Hepatocyte (in vitro differentiated cells): ENCODE data around the gene CLEC2D. TPM values are rescaled to one million over a fixed set of nuclear protein-coding genes. Genes with fewer than 3 reads are reported as not detected.

Source experiments
- DNase-seq: peaks from one replicate; pipeline ENCODE4 v3.0.0-alpha.2; 2016; ENCODE audit warnings: low spot score
- H2AFZ ChIP-seq: fragments of 200-600 bp; sonication (generic); 2 replicates; pipeline ENCODE4 v1.6.0; 2016; ENCODE audit warnings: antibody characterized with exemption, mild to moderate bottlenecking
- H3K27ac ChIP-seq: fragments of 200-600 bp; sonication (generic); 2 replicates; pipeline ENCODE4 v1.5.1; 2016; ENCODE audit warnings: mild to moderate bottlenecking
- H3K27me3 ChIP-seq: fragments of 200-600 bp; sonication (generic); 2 replicates; pipeline ENCODE4 v1.6.1; 2016
- H3K36me3 ChIP-seq: fragments of 200-600 bp; sonication (generic); replicated peaks from 2 replicates; pipeline ENCODE4 v1.5.1; 2016; ENCODE audit warnings: low read depth; ENCODE audit not compliant: insufficient read depth
- H3K4me1 ChIP-seq: fragments of 200-600 bp; sonication (generic); 2 replicates; pipeline ENCODE4 v1.5.1; 2016; ENCODE audit warnings: mild to moderate bottlenecking, moderate library complexity; ENCODE audit not compliant: insufficient read depth
- H3K4me2 ChIP-seq: fragments of 200-600 bp; sonication (generic); 2 replicates; pipeline ENCODE4 v1.6.0; 2016
- H3K4me3 ChIP-seq: fragments of 200-600 bp; sonication (generic); 2 replicates; pipeline ENCODE4 v1.5.1; 2016; ENCODE audit warnings: mild to moderate bottlenecking
- H3K79me2 ChIP-seq: fragments of 200-600 bp; sonication (generic); 2 replicates; pipeline ENCODE4 v1.6.0; 2017; ENCODE audit warnings: mild to moderate bottlenecking
- H3K9me2 ChIP-seq: fragments of 200-600 bp; sonication (generic); replicated peaks from 2 replicates; pipeline ENCODE4 v1.6.0; 2017; ENCODE audit warnings: mild to moderate bottlenecking; ENCODE audit not compliant: insufficient read depth
- H3K9me3 ChIP-seq: fragments of 200-600 bp; sonication (generic); 2 replicates; pipeline ENCODE4 v1.5.1; 2016; ENCODE audit warnings: low read depth, mild to moderate bottlenecking
- H4K20me1 ChIP-seq: fragments of 200-600 bp; sonication (generic); 2 replicates; pipeline ENCODE4 v1.6.0; 2016; ENCODE audit warnings: mild to moderate bottlenecking; ENCODE audit not compliant: insufficient read depth, poor library complexity, severe bottlenecking
- CTCF ChIP-seq: fragments of 200-600 bp; sonication (generic); IDR thresholded peaks from 2 replicates; pipeline ENCODE4 v1.5.1; 2016; ENCODE audit warnings: antibody characterized with exemption, mild to moderate bottlenecking; ENCODE audit not compliant: poor library complexity
- EZH2 ChIP-seq: fragments of 200-600 bp; sonication (generic); IDR thresholded peaks from 2 replicates; pipeline ENCODE4 v1.6.1; 2016; ENCODE audit warnings: antibody characterized with exemption, mild to moderate bottlenecking, borderline replicate concordance
- EZH2phosphoT487 ChIP-seq: fragments of 200-600 bp; sonication (generic); IDR thresholded peaks from one replicate; pipeline ENCODE4 v1.6.1; 2018; ENCODE audit warnings: antibody characterized with exemption, mild to moderate bottlenecking, low read depth, moderate library complexity; ENCODE audit not compliant: unreplicated experiment, severe bottlenecking
- WGBS: methylation state at CpG from one replicate; pipeline ENCODE4 v1.1.6; 2016; ENCODE audit warnings: low lambda C conversion rate; ENCODE audit errors: missing lambda C conversion rate; 5-methylcytosine and 5-hydroxymethylcytosine counted together
- polyA plus RNA-seq: library from polyadenylated mRNA; unstranded; fragments of >200 nt; fragmentation: Nextera tagmentation; extraction: Ambion mirVana; gene quantifications from 2 replicates; pipeline ENCODE4 v1.2.1, GENCODE V29; 2016
- total RNA-seq: library from RNA; depleted of rRNA; stranded (reverse); fragments of >200 nt; gene quantifications from 2 replicates; pipeline ENCODE4 v1.2.3, GENCODE V29; 2014

Gene CLEC2D
- total and polyA plus RNA-seq, 2 experiments from 2014 or later, result 3.7 to 5.7 TPM

GRCh38 chr12:9632766-9633165, 36.7 kb upstream of the CLEC2D start:
- WGBS, result 97% methylated on average over 13 of the region's 13 CpGs
- H3K4me1 ChIP-seq, result no peaks in the 10 kb centered on the region
- no peaks in the 10 kb centered on the region for H3K9me3 ChIP-seq
- H3K4me3 ChIP-seq, result no peak overlapping the region
- no peaks in the 10 kb centered on the region for H3K27me3 ChIP-seq
- H4K20me1 ChIP-seq, result no peaks in the 10 kb centered on the region
- H3K79me2 ChIP-seq, result no peaks in the 10 kb centered on the region
- no peaks in the 10 kb centered on the region for H3K9me2 ChIP-seq
- no peak overlapping the region for H2AFZ ChIP-seq
- no peak overlapping the region for H3K27ac ChIP-seq
- H3K36me3 ChIP-seq, result no peaks in the 10 kb centered on the region
- no peak for TF ChIP-seq EZH2
- no peak overlapping the region for H3K4me2 ChIP-seq
- no peak for DNase-seq

- Histone ChIP-seq H3K27me3 (no peaks in the 10 kb centered on the region), H4K20me1 (no peaks in the 10 kb centered on the region), H3K4me1 (no peaks in the 10 kb centered on the region), H3K4me3 (no peak overlapping the region), H3K79me2 (no peaks in the 10 kb centered on the region), H3K27ac (no peak overlapping the region), H3K9me3 (no peaks in the 10 kb centered on the region), H3K36me3 (no peaks in the 10 kb centered on the region), H3K4me2 (no peak overlapping the region), H3K9me2 (no peaks in the 10 kb centered on the region), H2AFZ (no peak overlapping the region)
- TF ChIP-seq CTCF (peak; percentile 64), EZH2 (no peak)
- WGBS, result 31% methylated on average over 2 of the region's 2 CpGs
- DNase-seq, result peak; percentile 64
These were observed 35.2 kb upstream of the CLEC2D start for GRCh38 chr12:9634177-9634803.

- Histone ChIP-seq H3K4me1 (no peaks in the 10 kb centered on the region), H3K79me2 (no peaks in the 10 kb centered on the region), H4K20me1 (no peaks in the 10 kb centered on the region), H3K4me3 (no peak overlapping the region), H3K36me3 (no peaks in the 10 kb centered on the region), H3K4me2 (no peak overlapping the region), H3K27ac (no peak overlapping the region), H3K27me3 (no peaks in the 10 kb centered on the region), H2AFZ (no peak overlapping the region), H3K9me3 (no peaks in the 10 kb centered on the region), H3K9me2 (no peaks in the 10 kb centered on the region)
- TF ChIP-seq EZH2 (no peak), CTCF (no peak), EZH2phosphoT487 (no peak)
- 75% methylated on average over 2 of the region's 2 CpGs for WGBS
- DNase-seq, result no peak
These were observed 34.4 kb upstream of the CLEC2D start for GRCh38 chr12:9634969-9635754.

- no peaks in the 10 kb centered on the region for H3K9me3 ChIP-seq
- H2AFZ ChIP-seq, result no peak overlapping the region
- H4K20me1 ChIP-seq, result no peaks in the 10 kb centered on the region
- no peak for TF ChIP-seq EZH2
- no peak for TF ChIP-seq CTCF
- TF ChIP-seq EZH2phosphoT487, result no peak
- no peaks in the 10 kb centered on the region for H3K4me1 ChIP-seq
- DNase-seq, result no peak
- H3K4me2 ChIP-seq, result no peak overlapping the region
- H3K9me2 ChIP-seq, result no peaks in the 10 kb centered on the region
- no peaks in the 10 kb centered on the region for H3K79me2 ChIP-seq
- 87% methylated on average over 4 of the region's 4 CpGs for WGBS
- H3K36me3 ChIP-seq, result no peaks in the 10 kb centered on the region
- no peaks in the 10 kb centered on the region for H3K27me3 ChIP-seq
- H3K27ac ChIP-seq, result no peak overlapping the region
- H3K4me3 ChIP-seq, result no peak overlapping the region
These were observed 33.2 kb upstream of the CLEC2D start for GRCh38 chr12:9636150-9636850.
